HG02623 (cell line): ENCODE results near the gene TTF2.
"Not testable (repeated sequence)": the region's sequence is repeated elsewhere in the genome, so short reads cannot be mapped to it uniquely, and the experiment has no call there.

Experiments used
- ATAC-seq: cut with Tn5 transposase; IDR thresholded peaks from one replicate; pipeline ENCODE4 v1.9.1; 2021; ENCODE audit warnings: moderate library complexity; ENCODE audit not compliant: unreplicated experiment

TTF2 gene

GRCh38 chr1:117147856-117148588 lies 87.9 kb downstream of the TTF2 start:
- no peak for ATAC-seq

- ATAC-seq, result no peak
Observed at GRCh38 chr1:117150316-117150715, 90.2 kb downstream of the TTF2 start.

GRCh38 chr1:117151305-117151704 lies 91.2 kb downstream of the TTF2 start:
- not testable (repeated sequence) for ATAC-seq
